Upper lobe of left lung (tissue), 4 donors: ENCODE results near the gene CCDC57.

ENCODE experiments used
- POLR2A ChIP-seq, 4 donors: fragments of 450-650 bp; IDR thresholded peaks; one replicate each; pipeline ENCODE4 v1.5.1; 2016 to 2017; ENCODE audit warnings: antibody characterized with exemption in 4 of 4, mild to moderate bottlenecking in 2 of 4
- POLR2AphosphoS5 ChIP-seq, 2 donors: sonication (generic); formaldehyde crosslinking; IDR thresholded peaks; one replicate each; pipeline ENCODE4 v1.5.1; 2017; ENCODE audit warnings: antibody characterized with exemption in 2 of 2

- TF ChIP-seq POLR2AphosphoS5 (IDR thresholded peaks at IDR 0.05) (no peak), POLR2A (IDR thresholded peaks at IDR 0.05) (no peak)
These were observed 26.4 kb downstream of the CCDC57 start for GRCh38 chr17:82186221-82186620.
